Hematopoietic multipotent progenitor cell treated with erythropoietin and hydrocortisone succinate and interleukin-3 and kit ligand, for 4 days (in vitro differentiated cells): ENCODE results near the gene B4GALT3.
A peak's percentile ranks its signal among the peaks of the same experiment; 100 is the strongest.
"Not testable (repeated sequence)": the region's sequence is repeated elsewhere in the genome, so short reads cannot be mapped to it uniquely, and the experiment has no call there.

Experiments
- DNase-seq: peaks from one replicate; pipeline ENCODE4 v3.0.0-alpha.2; 2015

Gene B4GALT3

GRCh38 chr1:161177112-161177935, at the start of gene B4GALT3:
Gene B4GALT3 (minus strand): TSS chr1:161177507. CDS start chr1:161176060, 1,447 bp downstream.
- peak; percentile 94 for DNase-seq

- no peak for DNase-seq
Measured at GRCh38 chr1:161226759-161227158, 49.5 kb upstream of the B4GALT3 start.

DNA sequence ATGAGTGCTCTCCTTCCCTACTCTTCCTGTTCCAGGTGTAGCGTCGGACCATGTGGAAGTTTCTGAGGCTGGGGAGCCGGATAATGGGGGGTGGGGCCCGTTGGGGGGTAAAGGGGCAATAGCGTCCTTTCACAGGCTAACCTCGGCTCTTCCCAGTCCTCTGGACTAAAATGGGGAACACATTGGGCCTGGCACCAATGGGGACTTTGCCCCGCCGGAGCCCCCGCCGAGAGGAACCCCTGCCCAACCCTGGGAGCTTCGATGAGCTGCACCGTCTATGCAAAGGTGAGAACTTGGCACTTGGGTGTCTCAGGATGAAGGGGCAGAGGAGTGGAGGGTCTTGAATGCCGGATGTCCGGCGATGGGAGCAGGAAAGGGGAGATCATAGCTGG, 49.0 kb upstream of the B4GALT3 start:
- DNase-seq: no peak

DNA sequence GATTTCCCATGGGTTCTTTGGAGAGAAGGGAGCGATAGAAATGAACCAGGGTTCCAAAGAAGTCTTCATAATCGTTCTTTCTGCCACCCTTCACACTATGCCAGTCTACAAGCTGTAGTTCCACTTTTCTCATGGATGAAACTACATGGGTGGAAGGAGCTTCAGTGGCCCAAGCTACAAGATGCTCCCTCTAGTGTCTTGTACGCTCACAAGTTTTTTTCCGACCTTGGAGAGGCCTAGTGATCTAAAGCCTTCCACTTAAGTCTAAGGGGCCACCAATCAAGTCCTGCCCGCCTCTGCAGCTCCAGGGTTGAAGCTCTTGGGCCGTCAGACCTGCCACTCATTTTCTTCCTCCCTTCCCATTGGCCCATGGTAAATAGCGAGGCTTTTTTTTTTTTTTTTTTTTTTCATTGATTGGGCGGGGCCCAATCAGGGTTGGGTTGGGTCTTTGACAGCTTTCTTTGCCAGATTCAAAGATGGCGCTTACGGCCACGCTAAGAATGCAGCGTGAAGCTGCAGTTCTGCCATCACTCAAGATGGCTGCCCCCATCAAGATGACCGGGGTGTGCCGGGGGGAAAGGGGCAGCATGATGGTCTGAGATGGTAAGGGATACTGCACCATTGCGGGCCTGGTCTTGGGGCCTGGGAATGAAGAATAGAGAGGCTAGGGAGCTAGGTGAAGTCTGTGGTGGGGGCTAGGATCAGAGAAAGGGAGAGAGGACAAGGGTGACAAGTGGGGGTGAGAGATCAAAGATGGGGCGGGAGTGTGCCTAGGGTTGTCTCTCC, 48.4 kb upstream of the B4GALT3 start, which contains the start of gene TOMM40L:
TSS of gene TOMM40L (plus strand) at position 527 of the 786 bp plus-strand sequence. CDS start 430 bp downstream, outside the sequence.
- peak; percentile 100 for DNase-seq

GRCh38 chr1:161225178-161225533, 47.8 kb upstream of the B4GALT3 start:
- no peak for DNase-seq

GRCh38 chr1:161224695-161225087, 47.4 kb upstream of the B4GALT3 start:
- not testable (repeated sequence) for DNase-seq

DNA sequence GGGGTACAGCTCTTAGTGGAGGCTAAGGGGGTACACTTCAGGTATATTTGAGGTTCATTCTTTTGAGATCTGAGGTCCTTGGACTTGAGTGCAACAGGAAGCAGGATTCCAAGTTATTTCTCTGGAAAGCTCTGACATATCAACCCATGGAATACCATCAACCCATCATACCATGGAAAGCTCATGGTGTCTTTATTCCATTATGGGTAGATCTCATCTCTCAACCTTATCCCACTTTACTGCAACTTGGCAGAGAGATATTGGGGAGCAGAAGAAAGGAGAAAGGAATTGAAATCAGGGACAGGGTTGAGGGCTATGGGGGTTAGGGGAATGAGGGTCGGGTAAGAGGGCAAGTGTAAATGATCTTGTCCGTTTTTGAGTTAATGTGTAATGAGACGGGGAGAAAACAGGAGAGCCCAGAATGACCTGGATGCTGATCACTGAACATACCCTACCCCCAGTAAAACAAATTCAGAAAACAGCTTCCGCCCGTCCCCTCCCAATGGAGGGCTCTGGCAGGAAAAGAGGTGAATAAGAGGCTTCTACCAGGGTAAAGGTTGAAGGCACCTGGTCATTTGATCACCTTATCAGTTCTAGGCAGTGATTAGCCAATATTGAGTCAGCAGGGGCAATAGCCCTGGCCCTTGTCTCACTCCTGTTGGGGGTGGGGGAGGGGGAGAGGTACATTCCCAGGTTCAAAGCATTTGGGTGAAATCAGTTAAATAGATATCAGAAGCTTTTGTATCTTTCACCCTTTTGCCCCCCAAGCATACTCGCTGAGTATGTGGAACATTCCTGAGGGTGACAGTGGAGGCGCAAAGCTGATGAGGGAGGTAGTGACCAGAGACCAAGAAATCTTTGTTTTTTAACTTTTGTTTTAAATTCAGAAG, 46.7 kb upstream of the B4GALT3 start:
- DNase-seq: no peak

GRCh38 chr1:161222175-161223019, 45.1 kb upstream of the B4GALT3 start:
- DNase-seq: no peak

DNA sequence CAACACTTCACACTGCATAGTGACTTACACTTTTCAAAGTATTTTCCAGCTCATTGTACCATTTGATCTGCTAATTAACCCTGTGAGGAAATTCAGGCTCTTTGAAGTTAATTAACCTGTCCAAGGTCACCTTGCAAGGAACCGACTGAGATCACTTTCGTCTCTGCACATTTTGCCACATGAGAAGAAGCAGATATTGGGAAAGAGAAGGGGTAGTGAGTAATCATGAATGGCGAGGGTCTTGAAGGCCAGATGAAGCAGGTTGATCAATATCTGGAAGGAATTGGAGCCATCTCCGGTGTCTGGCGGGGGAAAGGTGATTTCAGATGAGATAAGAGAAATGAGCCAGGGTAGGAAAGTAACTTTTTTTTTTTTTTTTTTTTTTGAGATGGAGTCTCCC, 42.7 kb upstream of the B4GALT3 start:
- no peak for DNase-seq

DNA sequence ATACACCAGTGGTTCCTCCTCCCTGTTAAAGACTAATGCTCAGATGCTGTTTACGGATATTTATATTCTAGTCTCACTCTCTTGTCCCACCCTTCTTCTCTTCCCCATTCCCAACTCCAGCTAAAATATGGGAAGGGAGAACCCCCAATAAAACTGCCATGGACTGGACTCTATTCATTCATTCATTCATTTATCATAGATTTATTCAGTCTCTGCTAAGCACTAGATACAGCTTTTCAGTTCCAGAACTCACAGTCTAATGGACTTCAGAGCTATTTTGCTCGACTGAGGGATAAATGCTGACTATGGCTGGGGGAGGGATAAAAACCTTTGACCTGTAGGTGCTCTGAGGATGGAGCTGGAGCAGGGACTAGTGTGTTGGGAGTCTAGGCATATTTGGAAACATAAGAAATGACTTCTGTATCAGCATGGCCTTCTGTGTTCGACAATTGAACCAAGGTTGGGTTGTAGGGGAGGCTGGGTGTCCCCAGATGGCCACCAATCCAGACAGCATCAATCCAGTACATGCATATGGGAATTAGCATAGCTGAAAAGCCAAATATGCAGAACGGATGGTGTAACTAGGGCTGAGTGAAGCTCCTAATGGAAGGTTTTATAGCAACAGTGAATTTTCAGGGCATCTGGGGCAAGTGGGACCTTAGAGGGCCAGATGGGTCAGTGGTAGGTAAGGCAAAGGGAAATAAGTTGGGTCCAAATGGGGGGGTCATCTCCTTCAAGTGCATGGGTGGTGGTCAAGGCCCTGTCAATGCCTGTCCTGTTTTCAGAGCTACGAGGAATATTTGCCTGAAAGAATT, 42.0 kb upstream of the B4GALT3 start:
- DNase-seq: no peak

GRCh38 chr1:161218301-161219077, 41.2 kb upstream of the B4GALT3 start:
- no peak for DNase-seq

DNA sequence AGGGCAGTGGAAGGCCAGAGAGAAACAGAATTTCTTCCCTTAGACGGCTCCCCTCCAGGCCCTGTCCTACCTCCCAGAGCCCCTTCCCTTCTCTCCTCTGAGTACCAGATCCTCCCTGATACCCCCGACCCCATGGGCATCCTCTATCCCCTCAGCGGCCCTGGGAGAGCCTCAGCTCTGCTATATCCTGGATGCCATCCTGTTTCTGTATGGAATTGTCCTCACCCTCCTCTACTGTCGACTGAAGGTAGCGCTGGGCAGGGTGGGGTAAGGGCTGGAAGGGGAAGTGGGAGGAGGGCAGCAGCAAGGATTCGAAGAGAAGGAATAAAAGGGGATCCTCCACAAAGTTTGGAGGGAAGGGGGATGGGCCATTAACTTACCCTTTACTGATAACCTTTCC, 40.5 kb upstream of the B4GALT3 start:
- no peak for DNase-seq

- DNase-seq: peak; percentile 75
Measured at GRCh38 chr1:161216945-161217712, 39.8 kb upstream of the B4GALT3 start.

GRCh38 chr1:161215076-161215475, 37.8 kb upstream of the B4GALT3 start, which contains the start of gene FCER1G:
Gene FCER1G (plus strand): TSS chr1:161215295. CDS start chr1:161215322, 27 bp downstream.
- peak; percentile 88 for DNase-seq

- no peak for DNase-seq
Measured at GRCh38 chr1:161214369-161214768, 37.1 kb upstream of the B4GALT3 start.

DNA sequence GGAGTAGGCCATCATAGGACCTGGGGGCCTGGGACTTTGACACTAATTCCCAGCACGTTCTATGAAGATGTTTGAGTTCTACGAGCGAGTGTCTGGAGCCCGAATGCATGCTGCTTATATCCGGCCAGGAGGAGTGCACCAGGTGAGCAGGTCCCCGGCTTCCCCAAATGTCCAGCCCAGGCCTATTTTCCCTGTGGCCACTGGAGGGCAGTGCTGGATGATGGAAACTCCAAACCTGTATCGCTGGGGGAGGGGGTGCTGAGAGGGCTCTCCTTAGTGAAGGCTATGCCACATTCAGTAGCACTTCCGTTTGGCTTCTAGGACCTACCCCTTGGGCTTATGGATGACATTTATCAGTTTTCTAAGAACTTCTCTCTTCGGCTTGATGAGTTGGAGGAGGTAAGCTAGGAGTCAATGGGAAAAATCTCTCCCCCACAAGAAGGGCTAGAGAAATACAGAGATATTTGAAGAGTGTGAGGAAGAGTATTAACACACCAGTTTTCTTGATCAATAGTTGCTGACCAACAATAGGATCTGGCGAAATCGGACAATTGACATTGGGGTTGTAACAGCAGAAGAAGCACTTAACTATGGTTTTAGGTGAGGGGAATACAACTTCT, 32.6 kb upstream of the B4GALT3 start:
- peak; percentile 94 for DNase-seq

DNA sequence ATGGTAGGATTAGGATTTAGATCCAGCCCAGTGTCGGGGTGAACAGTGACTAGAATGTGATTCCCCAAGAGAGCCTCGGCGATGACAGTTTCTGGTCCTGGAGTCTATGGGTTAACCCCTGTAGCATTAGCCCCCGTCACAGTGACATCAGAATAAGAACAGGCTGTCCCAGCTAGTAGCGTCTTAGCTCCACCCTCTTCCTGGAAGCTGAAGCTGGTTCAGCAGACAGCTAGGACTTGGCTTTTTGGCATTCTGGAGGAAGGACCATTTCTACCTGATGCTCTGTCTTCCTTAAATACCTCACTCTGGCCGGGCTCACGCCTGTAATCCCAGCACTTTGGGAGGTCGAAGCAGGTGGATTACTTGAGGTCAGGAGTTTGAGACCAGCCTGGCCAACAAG, 29.9 kb upstream of the B4GALT3 start:
- no peak for DNase-seq

GRCh38 chr1:161206411-161207140, 29.3 kb upstream of the B4GALT3 start:
- DNase-seq: no peak
